Smooth muscle cell (in vitro differentiated cells): ENCODE measurements around the gene NR3C2. TPM values are rescaled to one million over a fixed set of nuclear protein-coding genes. Genes with fewer than 3 reads are reported as not detected.
"Not testable (repeated sequence)": the region's sequence is repeated elsewhere in the genome, so short reads cannot be mapped to it uniquely, and the experiment has no call there.

Source experiments
- DNase-seq: peaks from one replicate; lab custom pipeline; 2025; ENCODE audit not compliant: unreplicated experiment; lab: John Stamatoyannopoulos, UW
- H2AFZ ChIP-seq: fragments of 200-600 bp; sonication (generic); 2 replicates; pipeline ENCODE4 v1.6.0; 2016; ENCODE audit warnings: antibody characterized with exemption, low read depth, mild to moderate bottlenecking
- H3F3A ChIP-seq: fragments of 200-600 bp; sonication (generic); 2 replicates; pipeline ENCODE4 v1.6.0; 2017; ENCODE audit warnings: antibody characterized with exemption, low read depth
- H3K27ac ChIP-seq: fragments of 200-600 bp; sonication (generic); 2 replicates; pipeline ENCODE4 v1.5.1; 2016; ENCODE audit warnings: low read depth, mild to moderate bottlenecking
- H3K27me3 ChIP-seq: fragments of 200-600 bp; sonication (generic); 2 replicates; pipeline ENCODE4 v1.6.1; 2016; ENCODE audit warnings: low read depth, mild to moderate bottlenecking
- H3K36me3 ChIP-seq: fragments of 200-600 bp; sonication (generic); 2 replicates; pipeline ENCODE4 v1.5.1; 2016; ENCODE audit warnings: low read depth
- H3K4me1 ChIP-seq: fragments of 200-600 bp; sonication (generic); 2 replicates; pipeline ENCODE4 v1.5.1; 2016; ENCODE audit warnings: low read depth
- H3K4me2 ChIP-seq: fragments of 200-600 bp; sonication (generic); 2 replicates; pipeline ENCODE4 v1.6.0; 2016; ENCODE audit warnings: mild to moderate bottlenecking
- H3K4me3 ChIP-seq: fragments of 200-600 bp; sonication (generic); 2 replicates; pipeline ENCODE4 v1.5.1; 2016; ENCODE audit warnings: mild to moderate bottlenecking
- H3K79me2 ChIP-seq: fragments of 200-600 bp; sonication (generic); 2 replicates; pipeline ENCODE4 v1.6.0; 2016; ENCODE audit warnings: low read depth, mild to moderate bottlenecking
- H3K9ac ChIP-seq: fragments of 200-600 bp; sonication (generic); 2 replicates; pipeline ENCODE4 v1.6.0; 2016; ENCODE audit warnings: low read depth
- H3K9me3 ChIP-seq: fragments of 200-600 bp; sonication (generic); replicated peaks from 2 replicates; pipeline ENCODE4 v1.5.1; 2016; ENCODE audit warnings: low read depth
- H4K20me1 ChIP-seq: fragments of 200-600 bp; sonication (generic); 2 replicates; pipeline ENCODE4 v1.6.0; 2016; ENCODE audit warnings: low read depth
- CTCF ChIP-seq: fragments of 200-600 bp; sonication (generic); IDR thresholded peaks from 2 replicates; pipeline ENCODE4 v1.5.1; 2017; ENCODE audit warnings: borderline replicate concordance, mild to moderate bottlenecking, antibody characterized with exemption; ENCODE audit not compliant: insufficient read depth, poor library complexity, severe bottlenecking
- WGBS: methylation state at CpG from one replicate; pipeline ENCODE4 v1.1.7; 2016; ENCODE audit warnings: low lambda C conversion rate; 5-methylcytosine and 5-hydroxymethylcytosine counted together
- polyA plus RNA-seq: library from polyadenylated mRNA; unstranded; fragments of >200 nt; fragmentation: Nextera tagmentation; extraction: Ambion mirVana; gene quantifications from 2 replicates; pipeline ENCODE4 v1.2.1, GENCODE V29; 2016
- total RNA-seq: library from RNA; depleted of rRNA; stranded (reverse); fragments of >200 nt; gene quantifications from 2 replicates; pipeline ENCODE4 v1.2.3, GENCODE V29; 2014

Gene NR3C2
- total and polyA plus RNA-seq, 2 experiments from 2014 or later, result 0.09 TPM; not detected in 1

GRCh38 chr4:148329751-148330150 is 112.5 kb downstream of the NR3C2 start:
- TF ChIP-seq CTCF, result no peak
- no peak overlapping the region for H3K27ac ChIP-seq
- H3K4me1 ChIP-seq, result no peaks in the 10 kb centered on the region

GRCh38 chr4:148327683-148328082 is 114.5 kb downstream of the NR3C2 start:
- H3K4me1 ChIP-seq, result no peaks in the 10 kb centered on the region
- H3K9ac ChIP-seq, result no peak overlapping the region
- TF ChIP-seq CTCF, result no peak
- DNase-seq, result no peak
- H3F3A ChIP-seq, result no peaks in the 10 kb centered on the region
- no peak overlapping the region for H3K27ac ChIP-seq
- no peak overlapping the region for H2AFZ ChIP-seq
- H3K4me2 ChIP-seq, result no peak overlapping the region
- H3K9me3 ChIP-seq, result no peaks in the 10 kb centered on the region
- H3K27me3 ChIP-seq, result peaks cover 8% of the 10 kb centered on the region
- H3K79me2 ChIP-seq, result no peaks in the 10 kb centered on the region
- no peaks in the 10 kb centered on the region for H4K20me1 ChIP-seq
- no peak overlapping the region for H3K4me3 ChIP-seq
- H3K36me3 ChIP-seq, result no peaks in the 10 kb centered on the region
- whole genome bisulfite sequencing, result 96% methylated on average over 1 of the region's 1 CpG

More at GRCh38 chr4:148329751-148330150, 112.5 kb downstream of the NR3C2 start:
- Histone ChIP-seq H3K27me3 (peaks cover 8% of the 10 kb centered on the region), H3K4me3 (no peak overlapping the region), H3K9me3 (no peaks in the 10 kb centered on the region), H3F3A (no peaks in the 10 kb centered on the region), H2AFZ (no peak overlapping the region), H3K36me3 (no peaks in the 10 kb centered on the region), H4K20me1 (no peaks in the 10 kb centered on the region), H3K79me2 (no peaks in the 10 kb centered on the region), H3K4me2 (no peak overlapping the region), H3K9ac (no peak overlapping the region)
- DNase-seq, result no peak
- WGBS, result 85% methylated on average over 5 of the region's 5 CpGs

- H3K4me3 ChIP-seq, result peak overlapping the region; percentile 21
- H3K9me3 ChIP-seq, DNase-seq, H3K27me3 ChIP-seq, H2AFZ ChIP-seq, H4K20me1 ChIP-seq, H3K27ac ChIP-seq, H3K4me1 ChIP-seq, H3K79me2 ChIP-seq, H3K4me2 ChIP-seq, H3K9ac ChIP-seq, H3K36me3 ChIP-seq, H3F3A ChIP-seq: not testable (repeated sequence)
- 43% methylated on average over 14 of the region's 17 CpGs for WGBS
Measured at GRCh38 chr4:148323316-148323715, 118.9 kb downstream of the NR3C2 start.

GRCh38 chr4:148315049-148315448 is 127.2 kb downstream of the NR3C2 start:
- no peak overlapping the region for H3K9ac ChIP-seq
- no peaks in the 10 kb centered on the region for H3F3A ChIP-seq
- no peak for TF ChIP-seq CTCF
- no peak overlapping the region for H3K27ac ChIP-seq
- H3K27me3 ChIP-seq, result no peaks in the 10 kb centered on the region
- H3K4me1 ChIP-seq, result no peaks in the 10 kb centered on the region
- H3K36me3 ChIP-seq, result no peaks in the 10 kb centered on the region
- no peaks in the 10 kb centered on the region for H4K20me1 ChIP-seq
- DNase-seq, result no peak
- H3K79me2 ChIP-seq, result no peaks in the 10 kb centered on the region
- H3K4me3 ChIP-seq, result no peak overlapping the region
- H3K9me3 ChIP-seq, result no peaks in the 10 kb centered on the region
- H2AFZ ChIP-seq, result no peak overlapping the region
- 37% methylated on average over 2 of the region's 2 CpGs for WGBS
- H3K4me2 ChIP-seq, result no peak overlapping the region
